HG02678 (cell line): ENCODE results near the gene CUL1.

Experiments
- ATAC-seq: cut with Tn5 transposase; IDR thresholded peaks from one replicate; pipeline ENCODE4 v1.9.1; 2021; ENCODE audit warnings: mild to moderate bottlenecking, moderate library complexity; ENCODE audit not compliant: unreplicated experiment

Gene CUL1

DNA sequence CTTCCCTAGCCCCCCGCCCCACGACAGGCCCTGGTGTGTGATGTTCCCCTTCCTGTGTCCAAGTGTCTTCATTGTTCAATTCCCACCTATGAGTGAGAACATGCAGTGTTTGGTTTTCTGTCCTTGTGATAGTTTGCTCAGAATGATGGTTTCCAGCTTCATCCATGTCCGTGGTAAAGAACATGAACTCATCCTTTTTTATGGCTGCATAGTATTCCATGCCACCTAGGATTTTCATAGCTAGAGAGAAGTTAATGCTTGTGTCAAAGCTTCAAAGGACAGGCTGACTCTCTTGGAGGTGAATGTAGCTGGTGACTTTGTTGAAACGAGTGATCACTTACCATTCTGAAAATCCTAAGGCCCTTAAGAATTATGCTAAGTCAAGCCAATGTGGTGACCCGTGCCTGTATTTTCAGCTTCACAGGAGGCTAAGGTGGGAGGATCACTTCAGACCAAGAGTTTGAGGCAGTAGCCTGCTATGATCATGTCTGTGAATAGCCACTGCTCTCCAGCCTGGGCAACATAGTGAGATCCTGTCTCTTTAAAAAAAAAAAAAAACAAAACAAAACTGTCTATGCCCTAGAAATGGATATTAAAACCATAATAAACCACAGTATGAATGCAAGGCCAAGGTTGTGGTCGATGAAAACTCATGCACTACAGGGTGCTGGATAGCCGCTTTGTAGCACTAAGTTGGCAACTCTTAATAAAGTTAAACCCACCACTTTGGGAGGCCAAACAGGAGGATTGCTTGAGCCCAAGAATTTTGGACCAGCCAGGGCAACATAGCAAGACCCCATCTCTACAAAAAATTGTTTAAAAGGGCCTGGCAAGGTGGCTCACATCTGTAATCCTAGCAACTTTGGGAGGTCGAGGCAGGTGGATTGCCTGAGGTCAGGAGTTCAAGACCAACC lies 52.0 kb downstream of the CUL1 start:
- ATAC-seq: no peak

DNA sequence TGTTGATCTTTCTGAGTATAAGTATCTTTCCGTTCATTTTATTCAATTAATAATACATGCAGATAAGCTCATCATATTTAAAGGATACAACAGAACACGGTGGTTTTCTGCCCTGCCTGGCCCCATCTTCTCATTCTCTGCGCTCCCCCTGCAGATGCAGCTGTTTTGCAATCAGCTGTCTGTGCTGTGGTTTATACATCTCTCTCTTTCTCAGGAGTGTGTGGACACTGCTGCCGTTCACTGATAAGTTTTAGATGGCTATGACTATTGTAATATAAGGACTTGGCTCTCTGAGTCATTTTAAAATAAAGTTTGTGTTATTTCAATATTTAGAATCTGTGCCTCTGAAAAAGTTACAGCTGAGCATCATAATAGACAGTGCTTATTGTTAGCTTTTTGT lies 54.5 kb downstream of the CUL1 start:
- ATAC-seq: no peak

DNA sequence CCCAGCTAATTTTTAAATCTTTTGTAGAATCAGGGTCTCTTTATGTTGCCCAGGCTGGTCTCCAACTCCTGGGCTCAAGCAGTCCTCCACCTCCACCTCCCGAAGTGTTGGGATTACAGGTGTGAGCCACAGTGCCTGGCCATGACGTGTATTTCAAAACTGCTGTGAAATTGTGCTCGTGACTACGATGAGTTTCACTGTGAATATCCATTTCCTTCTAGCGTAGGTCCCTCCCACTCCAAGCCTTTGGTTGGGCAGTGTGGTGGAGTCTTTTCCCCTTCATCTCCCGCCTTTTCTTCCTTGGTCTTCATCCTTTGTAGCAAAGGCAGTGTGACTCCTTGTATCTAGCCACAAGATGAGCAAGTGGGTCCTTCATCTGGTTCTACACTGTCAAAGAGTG lies 56.2 kb downstream of the CUL1 start:
- ATAC-seq: no peak

DNA sequence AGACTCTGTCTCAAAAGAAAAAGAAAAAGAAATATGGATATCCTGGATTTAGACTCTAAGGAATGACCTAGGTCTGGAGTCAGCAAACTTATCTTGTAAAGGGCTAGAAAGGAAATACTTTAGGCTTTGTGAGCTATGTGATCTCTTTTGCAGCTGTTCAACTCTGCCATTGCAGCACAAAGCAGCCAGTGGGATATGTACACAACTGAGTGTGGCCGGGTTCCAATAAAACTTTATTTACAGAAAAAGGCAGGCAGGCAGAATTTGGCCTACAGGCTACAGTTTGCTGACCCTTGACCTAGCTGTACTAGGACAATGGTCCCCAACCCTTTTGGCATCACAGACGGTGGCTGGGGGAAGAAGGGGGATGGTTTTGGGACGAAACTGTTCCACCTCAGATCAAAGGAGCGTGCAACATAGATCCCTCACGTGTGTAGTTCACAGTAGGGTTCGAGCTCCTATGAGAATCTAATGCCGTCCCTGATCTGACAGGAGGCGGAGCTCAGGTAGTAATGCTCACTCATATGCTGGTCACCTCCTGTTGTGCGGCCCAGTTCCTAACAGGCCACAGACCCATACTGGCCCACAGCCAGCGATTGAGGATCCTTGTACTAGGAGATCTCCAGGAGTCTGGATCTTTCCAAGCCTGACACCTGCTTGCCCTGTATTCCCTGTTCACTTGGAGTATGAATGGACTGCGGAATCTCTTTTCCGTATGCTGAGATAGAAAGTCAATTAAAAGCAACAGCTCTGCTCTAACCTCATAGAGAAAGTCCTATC lies 63.0 kb downstream of the CUL1 start:
- no peak for ATAC-seq

DNA sequence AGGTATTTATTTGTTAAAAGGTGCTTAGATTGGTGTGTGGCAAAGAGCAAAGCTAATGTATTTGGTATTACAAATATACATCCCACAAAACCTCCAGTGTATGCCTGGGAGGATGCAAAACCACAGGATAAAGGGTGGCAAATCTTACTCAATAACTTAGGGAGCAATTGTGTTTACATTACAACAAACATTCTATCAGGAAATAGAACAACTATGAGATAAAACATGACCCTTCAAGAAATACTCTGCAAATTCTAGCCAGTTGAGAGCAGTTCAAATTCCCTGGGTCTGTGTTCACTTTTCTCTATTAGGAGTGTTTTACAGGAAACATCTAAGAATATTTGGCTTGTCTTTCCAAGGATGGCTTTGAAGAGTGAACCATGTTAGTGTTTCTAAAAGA lies 64.9 kb downstream of the CUL1 start:
- ATAC-seq: no peak

DNA sequence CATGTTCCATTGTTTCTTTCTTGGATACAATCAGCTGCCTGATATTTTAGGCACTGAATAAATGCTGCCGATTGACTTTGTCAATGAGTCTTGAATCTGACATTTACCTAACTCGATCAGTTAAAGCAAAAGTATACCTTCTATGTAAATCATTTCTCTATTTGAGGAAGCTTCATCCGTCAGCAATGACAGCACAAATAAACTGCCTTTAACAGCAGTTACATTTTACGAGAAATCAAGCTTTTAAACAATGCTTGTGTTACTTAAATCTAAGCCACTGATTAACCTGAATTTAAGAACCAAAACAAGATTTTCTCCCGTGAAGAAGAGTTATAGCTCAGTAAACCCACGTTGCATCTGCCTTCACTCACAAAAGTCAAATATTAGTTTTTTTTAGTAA lies 71.3 kb downstream of the CUL1 start:
- ATAC-seq: no peak

DNA sequence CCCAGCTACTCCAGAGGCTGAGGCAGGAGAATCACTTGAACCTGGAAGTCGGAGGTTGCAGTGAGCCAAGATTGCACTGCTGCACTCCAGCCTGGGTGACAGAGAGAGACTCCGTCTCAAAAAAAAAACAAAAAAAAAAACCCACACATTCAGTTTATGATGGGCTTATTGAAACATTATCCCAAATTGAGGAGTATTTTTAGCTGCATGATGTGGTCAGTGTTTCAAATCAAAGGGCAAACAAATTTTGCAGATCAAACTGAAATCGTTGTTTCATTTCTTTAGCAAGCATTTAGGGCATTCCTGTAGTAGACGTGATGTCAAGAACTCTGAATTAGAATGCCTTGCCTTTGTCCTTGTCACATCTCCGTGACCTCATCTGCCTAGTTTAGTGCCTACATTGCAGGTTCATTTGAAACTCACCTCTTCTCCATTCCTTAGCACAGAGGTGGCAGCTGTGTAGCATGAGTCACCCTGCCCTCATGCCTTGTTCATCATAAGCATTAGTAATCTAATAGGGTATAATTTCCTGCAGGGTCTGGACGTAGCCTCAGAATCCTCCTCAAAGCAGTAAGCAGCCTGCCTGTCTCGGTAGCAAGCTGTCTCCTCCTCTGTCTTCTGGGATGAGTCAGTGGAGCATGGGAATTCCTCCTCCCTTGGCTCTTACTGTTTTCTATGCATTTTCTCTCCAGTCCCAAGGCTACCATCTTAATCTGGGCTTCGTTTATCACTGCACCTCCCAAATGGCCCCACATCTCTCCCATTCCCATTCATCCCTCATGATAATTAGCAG lies 73.8 kb downstream of the CUL1 start:
- no peak for ATAC-seq

DNA sequence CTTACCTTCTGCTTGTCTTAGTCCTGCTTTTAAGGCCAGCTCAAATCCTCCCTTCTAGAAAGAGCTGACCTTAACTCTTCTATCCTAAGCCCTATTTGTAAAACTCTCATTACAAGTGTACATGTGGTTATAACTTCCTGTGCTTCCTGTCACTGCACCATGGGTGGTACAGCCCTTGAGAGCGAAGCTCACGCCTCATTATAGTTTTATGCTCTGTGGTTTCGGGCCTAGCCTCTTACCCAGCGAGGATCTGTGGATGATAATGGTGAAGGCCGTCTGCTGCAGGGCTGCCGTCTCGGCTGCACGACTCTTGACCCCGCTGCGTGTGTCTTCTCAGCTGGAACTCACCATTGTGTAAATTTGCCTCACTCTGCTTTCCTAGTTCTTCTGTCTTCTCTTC lies 74.6 kb downstream of the CUL1 start:
- ATAC-seq: peak; percentile 85

DNA sequence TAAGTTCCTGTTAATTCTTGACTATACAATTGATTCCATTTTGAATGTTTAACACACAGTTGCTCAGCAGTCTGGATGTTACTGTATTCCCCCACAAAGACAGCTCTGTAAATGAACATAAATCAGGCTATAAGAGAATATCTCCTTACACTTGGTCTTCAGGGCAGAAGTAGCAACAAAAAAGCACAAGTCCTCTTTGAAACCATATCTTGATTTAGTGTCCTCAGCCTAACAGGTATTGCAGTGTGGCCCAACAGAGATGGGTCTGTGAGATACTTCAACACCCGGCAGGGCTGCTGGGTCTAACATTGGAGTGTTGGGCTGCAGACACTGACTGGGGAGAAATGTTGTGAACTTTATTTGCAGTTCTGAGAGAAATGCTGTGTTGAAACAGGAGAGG lies 75.8 kb downstream of the CUL1 start:
- no peak for ATAC-seq

DNA sequence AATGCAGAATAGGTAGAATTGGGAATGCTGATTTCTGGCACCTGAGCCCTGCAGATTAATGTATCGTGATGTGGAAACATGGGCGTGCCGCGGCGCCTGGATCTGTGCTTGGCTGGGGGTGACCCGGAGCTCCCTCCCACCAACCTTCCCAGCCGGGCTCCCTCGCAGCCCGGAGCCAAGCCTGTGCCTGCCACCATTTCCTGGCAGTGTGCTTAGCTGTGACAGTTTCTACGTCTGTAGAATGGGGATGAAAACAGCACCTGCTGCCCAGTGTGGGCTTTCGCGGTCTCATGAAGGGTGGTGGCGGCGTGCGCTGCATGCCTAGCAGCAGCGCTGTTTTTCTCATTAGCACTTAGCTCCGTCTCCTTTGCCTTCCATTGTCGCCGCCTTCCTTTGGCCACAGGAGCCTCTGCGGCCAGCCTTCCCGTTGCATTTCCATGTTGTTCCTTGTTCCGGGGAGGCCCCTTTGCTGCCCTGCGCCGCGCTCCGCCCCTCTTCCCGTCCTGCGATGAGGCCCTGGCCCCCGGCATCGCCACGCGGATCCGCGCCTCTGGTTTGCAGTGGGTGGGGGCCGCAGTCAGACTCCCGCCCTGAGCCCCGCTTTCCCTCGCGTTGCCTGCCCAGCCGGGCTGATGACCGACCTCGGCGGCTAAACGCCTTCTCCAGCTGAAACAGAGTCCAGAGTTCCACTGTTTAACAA lies 84.2 kb downstream of the CUL1 start:
- ATAC-seq: no peak

DNA sequence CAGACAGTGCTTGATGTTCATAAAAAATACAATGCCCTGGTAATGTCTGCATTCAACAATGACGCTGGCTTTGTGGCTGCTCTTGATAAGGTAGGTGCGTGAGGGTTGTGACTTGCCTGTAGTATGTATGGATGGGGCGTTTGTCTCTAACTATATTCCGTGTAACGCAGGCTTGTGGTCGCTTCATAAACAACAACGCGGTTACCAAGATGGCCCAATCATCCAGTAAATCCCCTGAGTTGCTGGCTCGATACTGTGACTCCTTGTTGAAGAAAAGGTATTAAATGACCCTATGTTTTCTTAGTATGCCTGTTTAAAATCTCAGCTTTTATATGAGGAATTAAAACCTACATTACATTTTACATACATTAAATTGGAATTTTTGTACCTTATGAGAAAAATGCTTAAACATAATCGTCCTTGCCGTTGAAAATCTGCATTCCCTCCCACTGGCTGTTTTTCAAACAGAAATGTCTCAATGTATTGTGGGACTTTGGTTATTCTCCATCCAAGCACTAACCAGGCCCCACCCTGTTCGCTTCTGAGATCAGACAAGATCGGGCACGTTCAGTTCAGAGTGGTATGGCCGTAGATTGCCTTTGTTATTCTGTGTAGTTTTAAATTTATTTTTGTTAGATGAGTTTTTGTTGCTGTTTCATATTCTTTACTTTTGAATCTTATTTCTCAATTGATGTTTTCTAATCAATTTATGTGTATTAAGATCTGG lies 85.3 kb downstream of the CUL1 start:
- no peak for ATAC-seq

DNA sequence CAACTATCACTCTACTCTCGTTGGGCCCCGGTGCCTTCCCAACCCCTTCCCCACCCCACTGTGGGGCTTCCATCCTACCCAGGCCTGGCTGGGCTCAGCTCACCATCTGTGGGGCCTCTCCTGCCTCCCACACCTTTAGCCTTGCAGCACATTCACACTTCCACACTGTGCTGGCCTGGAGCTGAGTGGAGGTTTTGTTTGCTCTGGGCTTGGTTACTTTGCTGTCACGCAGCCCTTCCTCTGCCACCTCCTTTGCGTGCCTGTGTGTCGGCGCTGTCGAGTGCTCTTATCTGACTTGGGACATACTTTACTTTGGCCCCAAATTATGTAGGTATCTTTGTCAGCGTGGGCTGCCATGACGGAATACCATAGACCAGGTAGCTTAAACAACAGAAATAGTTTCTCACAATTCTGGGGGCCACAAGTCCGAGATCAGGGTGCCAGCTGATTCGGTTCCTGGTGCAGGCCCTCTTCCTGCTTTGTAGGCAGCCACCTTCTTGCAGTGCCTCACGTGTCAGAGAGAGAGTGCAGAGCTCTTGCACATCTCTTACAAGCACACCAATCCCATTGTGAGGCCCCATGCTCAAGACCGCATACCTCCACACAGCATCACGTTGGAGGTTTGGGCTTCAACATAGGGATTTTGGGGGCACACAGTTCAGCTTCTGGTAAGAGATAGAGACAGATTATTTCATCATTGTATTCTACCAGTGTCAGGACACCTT lies 89.0 kb downstream of the CUL1 start:
- no peak for ATAC-seq

DNA sequence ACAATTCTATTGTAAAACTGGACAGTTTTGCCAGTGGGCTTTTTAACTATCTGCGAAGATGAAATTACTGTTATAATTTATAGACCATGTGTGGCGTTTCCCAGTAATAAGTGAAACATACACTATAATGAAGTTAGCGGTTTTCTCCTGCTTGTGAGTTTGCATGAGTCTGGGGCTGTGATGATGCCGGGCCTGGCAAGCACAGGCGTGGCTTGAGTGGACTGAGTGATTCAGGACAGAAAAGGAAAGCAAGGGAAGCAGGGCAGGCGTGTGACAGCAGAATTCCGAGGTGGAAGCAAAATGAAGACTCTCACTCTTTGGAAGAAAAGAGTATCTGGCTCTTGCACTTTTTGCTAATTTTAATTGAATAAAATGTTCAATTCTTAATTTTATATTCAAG lies 90.5 kb downstream of the CUL1 start:
- ATAC-seq: no peak

DNA sequence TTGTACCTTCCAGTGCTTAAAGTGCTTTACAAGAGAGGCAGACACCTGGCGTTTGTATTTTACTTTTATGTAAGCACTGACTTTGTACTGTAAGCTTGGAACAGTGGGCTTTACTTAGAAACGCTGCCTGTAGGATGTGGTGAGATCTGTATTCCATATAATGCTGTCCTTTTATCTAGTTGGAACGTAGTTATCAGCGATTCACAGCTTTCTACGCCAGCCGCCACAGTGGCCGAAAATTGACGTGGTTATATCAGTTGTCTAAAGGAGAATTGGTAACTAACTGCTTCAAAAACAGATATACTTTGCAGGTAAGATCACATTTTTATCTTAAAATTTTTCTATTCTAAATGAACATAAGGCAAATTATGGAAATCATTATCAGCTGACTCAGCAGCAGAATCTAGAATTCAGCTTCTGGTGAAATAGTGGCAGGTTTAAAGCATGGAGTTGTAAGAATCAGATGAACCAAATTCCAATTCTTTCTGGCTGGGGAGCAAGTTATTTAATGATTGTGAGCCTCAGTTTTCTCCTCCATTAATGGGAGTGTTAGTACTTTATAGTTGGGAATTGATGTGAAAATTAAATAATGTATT lies 91.5 kb downstream of the CUL1 start:
- no peak for ATAC-seq

DNA sequence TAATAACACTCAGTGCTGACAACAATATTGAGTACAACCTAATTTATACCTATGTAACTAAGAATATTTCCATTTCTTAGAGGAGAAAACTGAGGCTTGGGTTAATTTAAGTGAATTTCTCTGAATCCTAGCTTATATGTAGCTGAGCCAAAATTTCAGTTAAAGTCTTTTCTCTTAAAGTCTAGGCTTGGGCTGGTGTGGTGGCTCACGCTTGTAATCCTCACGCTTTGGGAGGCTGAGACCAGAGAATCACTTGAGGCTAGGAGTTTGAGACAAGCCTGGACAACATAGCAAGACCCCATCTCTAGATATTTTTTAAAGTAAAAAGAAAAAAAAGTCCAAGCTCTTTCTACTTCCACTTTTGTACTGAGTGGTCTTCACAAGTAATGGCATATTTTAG lies 92.1 kb downstream of the CUL1 start:
- no peak for ATAC-seq

DNA sequence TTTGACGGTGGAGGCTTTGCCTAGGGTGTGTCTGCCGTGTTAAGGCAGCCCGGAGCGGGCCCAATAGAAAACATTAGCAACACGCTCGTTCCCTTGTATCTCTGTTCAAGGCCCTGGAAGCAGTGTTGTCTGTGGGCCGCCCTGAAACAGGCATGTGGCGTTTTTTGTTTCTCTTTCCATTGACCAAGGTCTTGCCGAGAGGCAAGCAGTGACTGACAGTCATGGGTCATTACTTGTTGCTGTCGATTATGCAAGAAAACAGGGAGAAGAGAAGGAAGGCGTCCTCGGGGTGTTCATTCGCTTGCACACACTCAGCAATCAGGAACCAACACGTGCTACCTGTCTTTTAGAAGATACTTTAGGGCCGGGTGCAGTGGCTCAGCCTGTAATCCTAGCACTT lies 92.8 kb downstream of the CUL1 start:
- ATAC-seq: no peak

DNA sequence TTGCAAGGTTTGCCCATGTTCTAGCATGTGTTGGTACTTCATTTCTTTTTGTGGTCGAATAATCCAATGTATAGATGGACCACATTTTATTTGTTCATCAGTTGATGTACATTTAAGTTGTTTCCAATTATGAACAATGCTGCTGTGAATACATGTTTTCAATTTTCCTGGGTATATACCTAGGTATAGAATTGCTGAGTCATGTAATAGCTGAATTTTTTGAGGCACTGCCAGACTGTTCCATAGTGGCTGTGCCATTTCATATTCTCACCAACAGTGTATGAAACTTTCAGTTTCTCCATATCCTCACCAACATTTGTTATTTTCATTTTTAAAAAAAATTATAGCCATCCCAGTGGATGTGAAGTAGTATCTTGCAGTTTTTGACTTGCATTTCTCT lies 94.9 kb downstream of the CUL1 start:
- no peak for ATAC-seq

DNA sequence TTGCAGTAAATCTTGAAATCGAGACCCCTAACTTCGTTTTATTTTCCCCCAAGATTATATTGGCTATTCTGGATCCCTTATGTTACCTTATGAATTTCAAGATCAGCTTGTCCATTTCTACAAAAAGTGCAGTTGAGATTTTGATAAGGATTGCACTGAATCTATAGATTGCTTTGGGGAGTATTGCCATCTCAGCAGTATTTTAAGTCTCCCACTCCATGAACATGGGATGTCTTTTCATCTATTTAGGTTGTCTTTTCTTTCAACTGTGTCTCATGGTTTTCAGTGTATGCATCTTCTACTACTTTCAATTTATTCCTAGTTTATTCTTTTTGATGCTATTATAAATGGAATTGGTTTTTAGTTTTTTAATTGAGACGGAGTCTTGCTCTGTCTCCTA lies 95.8 kb downstream of the CUL1 start:
- ATAC-seq: no peak

DNA sequence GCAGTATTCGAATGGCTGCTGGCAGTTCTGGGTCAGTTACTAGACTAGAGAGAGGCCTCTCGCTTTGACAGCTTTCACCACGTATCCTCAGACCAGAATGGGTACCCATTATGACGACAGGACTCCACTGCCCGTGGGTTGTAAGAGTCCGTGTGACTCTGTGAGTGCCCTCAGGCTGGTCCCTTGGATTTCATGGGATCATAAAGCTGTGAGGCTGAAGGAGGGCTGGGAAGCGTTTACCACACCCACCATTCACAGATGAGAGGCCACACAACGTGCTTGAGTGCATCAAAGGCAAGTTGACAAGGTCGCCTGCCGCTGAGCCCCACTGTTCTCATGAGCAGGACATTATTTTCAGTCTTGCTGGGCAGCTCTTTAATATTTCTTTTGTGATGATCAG lies 98.1 kb downstream of the CUL1 start:
- ATAC-seq: no peak
